Mesendoderm (in vitro differentiated cells): ENCODE data around the gene MOCS3.

Source experiments
- DNase-seq: peaks from one replicate; pipeline ENCODE4 v3.0.0; 2013
- H2AK5ac ChIP-seq: 2 replicates; pipeline ENCODE4 v1.6.1; 2013; ENCODE audit warnings: low read length, inconsistent platforms
- H2BK120ac ChIP-seq: 2 replicates; pipeline ENCODE4 v1.6.1; 2013; ENCODE audit warnings: low read depth, mild to moderate bottlenecking, low read length, moderate library complexity, mixed read lengths
- H2BK15ac ChIP-seq: replicated peaks from 2 replicates; pipeline ENCODE4 v1.6.1; 2013; ENCODE audit warnings: low read depth, mild to moderate bottlenecking, moderate library complexity
- H2BK5ac ChIP-seq: 2 replicates; pipeline ENCODE4 v1.6.1; 2013; ENCODE audit warnings: low read length, inconsistent platforms
- H3K18ac ChIP-seq: 2 replicates; pipeline ENCODE4 v1.6.1; 2013; ENCODE audit warnings: mild to moderate bottlenecking, low read length, mixed read lengths
- H3K23ac ChIP-seq: one replicate; pipeline ENCODE4 v1.6.1; 2013; ENCODE audit warnings: low read length
- H3K27ac ChIP-seq: 2 replicates; pipeline ENCODE4 v1.5.1; 2013; ENCODE audit warnings: low read depth, mild to moderate bottlenecking, inconsistent platforms, low read length, moderate library complexity
- H3K27me3 ChIP-seq: 2 replicates; pipeline ENCODE4 v1.6.1; 2013; ENCODE audit warnings: low read length, control low read depth, mild to moderate bottlenecking, inconsistent platforms; ENCODE audit not compliant: insufficient read depth, poor library complexity
- H3K36me3 ChIP-seq: 2 replicates; pipeline ENCODE4 v1.6.1; 2013; ENCODE audit warnings: low read length, inconsistent platforms; ENCODE audit not compliant: control insufficient read depth, insufficient read depth
- H3K4ac ChIP-seq: one replicate; pipeline ENCODE4 v1.6.1; 2013; ENCODE audit warnings: low read depth, mild to moderate bottlenecking, low read length, moderate library complexity
- H3K4me1 ChIP-seq: 2 replicates; pipeline ENCODE4 v1.6.1; 2013; ENCODE audit warnings: low read depth, low read length, inconsistent platforms; ENCODE audit not compliant: control insufficient read depth
- H3K4me2 ChIP-seq: 2 replicates; pipeline ENCODE4 v1.6.1; 2013; ENCODE audit warnings: low read length
- H3K4me3 ChIP-seq: 2 replicates; pipeline ENCODE4 v1.5.1; 2013; ENCODE audit warnings: mild to moderate bottlenecking, low read length
- H3K56ac ChIP-seq: one replicate; pipeline ENCODE4 v1.6.1; 2013; ENCODE audit warnings: low read length
- H3K79me1 ChIP-seq: 2 replicates; pipeline ENCODE4 v1.6.1; 2013; ENCODE audit warnings: low read length, inconsistent platforms
- H3K79me2 ChIP-seq: 2 replicates; pipeline ENCODE4 v1.6.1; 2013; ENCODE audit warnings: mild to moderate bottlenecking, low read length; ENCODE audit not compliant: control insufficient read depth, insufficient read depth
- H3K9ac ChIP-seq: 2 replicates; pipeline ENCODE4 v1.6.1; 2013; ENCODE audit warnings: low read length, inconsistent platforms
- H4K5ac ChIP-seq: one replicate; pipeline ENCODE4 v1.6.1; 2013; ENCODE audit warnings: low read length
- H4K8ac ChIP-seq: one replicate; pipeline ENCODE4 v1.6.1; 2013; ENCODE audit warnings: low read depth, mild to moderate bottlenecking, control low read depth, low read length, moderate library complexity
- WGBS: extraction: QIAGEN DNeasy Blood & Tissue Kit; methylation state at CpG from one replicate; pipeline ENCODE4 v1.1.7; 2013; ENCODE audit warnings: low lambda C conversion rate, missing lambda C conversion rate; ENCODE audit not compliant: insufficient coverage; ENCODE audit errors: extremely low coverage; 5-methylcytosine and 5-hydroxymethylcytosine counted together

The MOCS3 gene

DNA sequence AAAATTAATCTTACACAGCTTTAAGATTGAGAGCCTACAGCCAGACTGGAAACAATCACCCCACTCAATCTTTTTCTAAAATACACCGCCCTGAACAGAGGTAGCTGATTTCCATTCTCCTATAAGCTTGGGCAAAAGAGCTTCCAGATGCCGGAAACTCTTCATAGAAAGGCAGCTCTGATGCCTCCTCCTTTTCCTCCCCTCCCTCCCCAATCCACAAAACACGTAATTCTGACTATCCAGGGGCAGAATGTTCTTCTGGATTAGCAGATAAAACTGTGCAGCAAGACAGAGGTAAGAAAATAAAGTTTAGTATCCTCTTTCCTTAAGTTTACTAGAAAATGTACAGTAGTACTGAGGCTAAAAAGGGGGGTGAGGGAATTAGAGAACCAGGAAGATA lies 43.2 kb upstream of the MOCS3 start:
- Histone ChIP-seq H3K56ac (no peak overlapping the region), H3K27ac (no peak overlapping the region), H3K4ac (no peak overlapping the region), H2BK5ac (no peak overlapping the region), H3K9ac (no peak overlapping the region), H3K4me3 (no peak overlapping the region), H3K18ac (no peak overlapping the region), H3K79me2 (peaks cover 91% of the 10 kb centered on the region), H4K8ac (no peak overlapping the region), H3K36me3 (peaks cover 4% of the 10 kb centered on the region), H3K27me3 (no peaks in the 10 kb centered on the region), H3K4me1 (peaks cover 3% of the 10 kb centered on the region), H3K4me2 (no peak overlapping the region), H2BK15ac (no peak overlapping the region), H4K5ac (no peak overlapping the region), H2AK5ac (no peak overlapping the region), H2BK120ac (no peak overlapping the region), H3K23ac (no peak overlapping the region), H3K79me1 (peaks cover 1% of the 10 kb centered on the region)
- DNase-seq = no peak
- no CpG with 5 or more reads among the region's 3 CpGs for whole genome bisulfite sequencing

GRCh38 chr20:50916257-50916656 lies 42.4 kb upstream of the MOCS3 start:
- H3K23ac ChIP-seq = no peak overlapping the region
- H2BK120ac ChIP-seq = no peak overlapping the region
- H3K79me2 ChIP-seq = peaks cover 91% of the 10 kb centered on the region
- no peak overlapping the region for H3K27ac ChIP-seq
- no peak overlapping the region for H2BK5ac ChIP-seq
- no peak overlapping the region for H3K9ac ChIP-seq
- H3K27me3 ChIP-seq = no peaks in the 10 kb centered on the region
- no CpG with 5 or more reads among the region's 5 CpGs for WGBS
- H3K4me1 ChIP-seq = peaks cover 3% of the 10 kb centered on the region
- no peak overlapping the region for H3K56ac ChIP-seq
- no peak overlapping the region for H2BK15ac ChIP-seq
- H4K8ac ChIP-seq = no peak overlapping the region
- DNase-seq = peak; percentile 83
- H2AK5ac ChIP-seq = no peak overlapping the region
- no peak overlapping the region for H3K4me3 ChIP-seq
- peaks cover 4% of the 10 kb centered on the region for H3K36me3 ChIP-seq
- H3K4me2 ChIP-seq = no peak overlapping the region
- H3K18ac ChIP-seq = no peak overlapping the region
- no peak overlapping the region for H4K5ac ChIP-seq
- H3K4ac ChIP-seq = no peak overlapping the region
- H3K79me1 ChIP-seq = peaks cover 1% of the 10 kb centered on the region

GRCh38 chr20:50916934-50917333 lies 41.7 kb upstream of the MOCS3 start:
- Histone ChIP-seq H3K18ac (no peak overlapping the region), H2BK120ac (no peak overlapping the region), H2AK5ac (no peak overlapping the region), H3K4me2 (no peak overlapping the region), H3K27me3 (no peaks in the 10 kb centered on the region), H4K8ac (no peak overlapping the region), H3K79me2 (peaks cover 91% of the 10 kb centered on the region), H3K56ac (no peak overlapping the region), H2BK5ac (no peak overlapping the region), H4K5ac (no peak overlapping the region), H2BK15ac (no peak overlapping the region), H3K79me1 (peaks cover 1% of the 10 kb centered on the region), H3K36me3 (peaks cover 4% of the 10 kb centered on the region), H3K23ac (no peak overlapping the region), H3K4me1 (peaks cover under 1% of the 10 kb centered on the region), H3K4ac (no peak overlapping the region), H3K9ac (no peak overlapping the region), H3K4me3 (no peak overlapping the region), H3K27ac (no peak overlapping the region)
- no peak for DNase-seq
- no CpG with 5 or more reads among the region's 3 CpGs for WGBS

DNA sequence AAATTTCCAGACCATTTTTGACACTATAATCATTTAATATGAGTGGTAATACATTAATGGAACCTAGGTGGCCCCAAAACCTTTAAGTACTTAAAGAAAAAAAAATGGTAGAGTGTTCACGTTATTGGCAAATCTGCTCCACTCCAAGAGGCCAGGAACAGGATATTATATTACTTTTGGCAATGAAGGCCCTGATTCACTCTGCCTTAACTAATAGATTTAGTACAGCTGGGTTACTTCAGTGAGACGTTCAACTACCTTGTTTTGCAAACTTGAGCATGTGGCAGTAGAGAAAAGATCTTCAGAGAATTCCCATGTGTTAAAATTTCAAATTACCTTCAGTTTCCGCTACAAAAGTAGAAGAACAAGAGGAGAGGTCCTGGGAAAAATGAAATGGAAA lies 40.2 kb upstream of the MOCS3 start:
- peaks cover 4% of the 10 kb centered on the region for H3K36me3 ChIP-seq
- no peak overlapping the region for H3K27ac ChIP-seq

GRCh38 chr20:50919567-50919966 lies 39.1 kb upstream of the MOCS3 start:
- H2BK5ac ChIP-seq = no peak overlapping the region
- no peak overlapping the region for H3K4me2 ChIP-seq
- H3K4ac ChIP-seq = no peak overlapping the region
- H3K4me1 ChIP-seq = no peaks in the 10 kb centered on the region
- no peak for DNase-seq
- no peak overlapping the region for H3K9ac ChIP-seq
- no peak overlapping the region for H4K8ac ChIP-seq
- no peak overlapping the region for H3K18ac ChIP-seq
- no peak overlapping the region for H3K27ac ChIP-seq
- H3K27me3 ChIP-seq = no peaks in the 10 kb centered on the region
- H3K56ac ChIP-seq = no peak overlapping the region
- no peaks in the 10 kb centered on the region for H3K79me1 ChIP-seq
- H2BK15ac ChIP-seq = no peak overlapping the region
- no peak overlapping the region for H2AK5ac ChIP-seq
- H3K4me3 ChIP-seq = no peak overlapping the region
- no CpG with 5 or more reads among the region's 6 CpGs for WGBS
- H4K5ac ChIP-seq = no peak overlapping the region
- no peak overlapping the region for H2BK120ac ChIP-seq
- peaks cover 95% of the 10 kb centered on the region for H3K79me2 ChIP-seq
- H3K23ac ChIP-seq = no peak overlapping the region
- peaks cover 3% of the 10 kb centered on the region for H3K36me3 ChIP-seq

More for the DNA sequence above, 40.2 kb upstream of the MOCS3 start:
- no peak for DNase-seq
- no peak overlapping the region for H2AK5ac ChIP-seq
- H3K4me2 ChIP-seq = no peak overlapping the region
- no peak overlapping the region for H4K8ac ChIP-seq
- no peak overlapping the region for H2BK15ac ChIP-seq
- no peak overlapping the region for H3K23ac ChIP-seq
- WGBS = no CpG with 5 or more reads among the region's 3 CpGs
- H4K5ac ChIP-seq = no peak overlapping the region
- H3K18ac ChIP-seq = no peak overlapping the region
- peaks cover 1% of the 10 kb centered on the region for H3K79me1 ChIP-seq
- no peak overlapping the region for H3K4me3 ChIP-seq
- H3K4me1 ChIP-seq = no peaks in the 10 kb centered on the region
- no peak overlapping the region for H2BK5ac ChIP-seq
- no peak overlapping the region for H3K4ac ChIP-seq
- peaks cover 95% of the 10 kb centered on the region for H3K79me2 ChIP-seq
- no peak overlapping the region for H2BK120ac ChIP-seq
- H3K9ac ChIP-seq = no peak overlapping the region
- H3K56ac ChIP-seq = no peak overlapping the region
- H3K27me3 ChIP-seq = no peaks in the 10 kb centered on the region

- no peak for DNase-seq
- Histone ChIP-seq H3K4ac (no peak overlapping the region), H3K4me1 (no peaks in the 10 kb centered on the region), H2BK15ac (no peak overlapping the region), H4K8ac (no peak overlapping the region), H2BK120ac (no peak overlapping the region), H3K36me3 (peaks cover 2% of the 10 kb centered on the region), H3K79me1 (no peaks in the 10 kb centered on the region), H3K18ac (no peak overlapping the region), H2BK5ac (no peak overlapping the region), H4K5ac (no peak overlapping the region), H3K4me3 (no peak overlapping the region), H3K4me2 (no peak overlapping the region), H3K23ac (no peak overlapping the region), H3K79me2 (peaks cover 98% of the 10 kb centered on the region), H3K56ac (no peak overlapping the region), H2AK5ac (no peak overlapping the region), H3K27ac (no peak overlapping the region), H3K27me3 (no peaks in the 10 kb centered on the region), H3K9ac (no peak overlapping the region)
Observed at GRCh38 chr20:50920997-50921396, 37.6 kb upstream of the MOCS3 start.
